Smooth muscle cell (in vitro differentiated cells): Measurements from ENCODE around the gene PEMT. TPM values are rescaled to one million over a fixed set of nuclear protein-coding genes. Genes with fewer than 3 reads are reported as not detected.

Source experiments
- DNase-seq: peaks from one replicate; lab custom pipeline; 2025; ENCODE audit not compliant: unreplicated experiment; lab: John Stamatoyannopoulos, UW
- H2AFZ ChIP-seq: fragments of 200-600 bp; sonication (generic); 2 replicates; pipeline ENCODE4 v1.6.0; 2016; ENCODE audit warnings: antibody characterized with exemption, low read depth, mild to moderate bottlenecking
- H3F3A ChIP-seq: fragments of 200-600 bp; sonication (generic); 2 replicates; pipeline ENCODE4 v1.6.0; 2017; ENCODE audit warnings: antibody characterized with exemption, low read depth
- H3K27ac ChIP-seq: fragments of 200-600 bp; sonication (generic); 2 replicates; pipeline ENCODE4 v1.5.1; 2016; ENCODE audit warnings: low read depth, mild to moderate bottlenecking
- H3K27me3 ChIP-seq: fragments of 200-600 bp; sonication (generic); 2 replicates; pipeline ENCODE4 v1.6.1; 2016; ENCODE audit warnings: low read depth, mild to moderate bottlenecking
- H3K36me3 ChIP-seq: fragments of 200-600 bp; sonication (generic); 2 replicates; pipeline ENCODE4 v1.5.1; 2016; ENCODE audit warnings: low read depth
- H3K4me1 ChIP-seq: fragments of 200-600 bp; sonication (generic); 2 replicates; pipeline ENCODE4 v1.5.1; 2016; ENCODE audit warnings: low read depth
- H3K4me2 ChIP-seq: fragments of 200-600 bp; sonication (generic); 2 replicates; pipeline ENCODE4 v1.6.0; 2016; ENCODE audit warnings: mild to moderate bottlenecking
- H3K4me3 ChIP-seq: fragments of 200-600 bp; sonication (generic); 2 replicates; pipeline ENCODE4 v1.5.1; 2016; ENCODE audit warnings: mild to moderate bottlenecking
- H3K79me2 ChIP-seq: fragments of 200-600 bp; sonication (generic); 2 replicates; pipeline ENCODE4 v1.6.0; 2016; ENCODE audit warnings: low read depth, mild to moderate bottlenecking
- H3K9ac ChIP-seq: fragments of 200-600 bp; sonication (generic); 2 replicates; pipeline ENCODE4 v1.6.0; 2016; ENCODE audit warnings: low read depth
- H3K9me3 ChIP-seq: fragments of 200-600 bp; sonication (generic); replicated peaks from 2 replicates; pipeline ENCODE4 v1.5.1; 2016; ENCODE audit warnings: low read depth
- H4K20me1 ChIP-seq: fragments of 200-600 bp; sonication (generic); 2 replicates; pipeline ENCODE4 v1.6.0; 2016; ENCODE audit warnings: low read depth
- CTCF ChIP-seq: fragments of 200-600 bp; sonication (generic); IDR thresholded peaks from 2 replicates; pipeline ENCODE4 v1.5.1; 2017; ENCODE audit warnings: borderline replicate concordance, mild to moderate bottlenecking, antibody characterized with exemption; ENCODE audit not compliant: insufficient read depth, poor library complexity, severe bottlenecking
- WGBS: methylation state at CpG from one replicate; pipeline ENCODE4 v1.1.7; 2016; ENCODE audit warnings: low lambda C conversion rate; 5-methylcytosine and 5-hydroxymethylcytosine counted together
- polyA plus RNA-seq: library from polyadenylated mRNA; unstranded; fragments of >200 nt; fragmentation: Nextera tagmentation; extraction: Ambion mirVana; gene quantifications from 2 replicates; pipeline ENCODE4 v1.2.1, GENCODE V29; 2016
- total RNA-seq: library from RNA; depleted of rRNA; stranded (reverse); fragments of >200 nt; gene quantifications from 2 replicates; pipeline ENCODE4 v1.2.3, GENCODE V29; 2014

PEMT gene
- total and polyA plus RNA-seq, 2 experiments from 2014 or later, result 43.8 to 69.9 TPM

GRCh38 chr17:17513626-17514025 lies 77.9 kb downstream of the PEMT start:
- H3K4me3 ChIP-seq, result no peak overlapping the region
- WGBS, result 92% methylated on average over 7 of the region's 7 CpGs
- no peak overlapping the region for H3K27ac ChIP-seq
- no peaks in the 10 kb centered on the region for H3F3A ChIP-seq
- DNase-seq, result no peak
- no peak for TF ChIP-seq CTCF
- peaks cover 11% of the 10 kb centered on the region for H3K4me1 ChIP-seq
- no peak overlapping the region for H3K9ac ChIP-seq
- no peaks in the 10 kb centered on the region for H3K27me3 ChIP-seq
- peaks cover 21% of the 10 kb centered on the region for H4K20me1 ChIP-seq
- no peak overlapping the region for H2AFZ ChIP-seq
- H3K4me2 ChIP-seq, result no peak overlapping the region
- no peaks in the 10 kb centered on the region for H3K36me3 ChIP-seq
- no peaks in the 10 kb centered on the region for H3K79me2 ChIP-seq
- no peaks in the 10 kb centered on the region for H3K9me3 ChIP-seq

GRCh38 chr17:17512866-17513265 lies 78.6 kb downstream of the PEMT start:
- Histone ChIP-seq H2AFZ (no peak overlapping the region), H3K79me2 (no peaks in the 10 kb centered on the region), H3K9me3 (no peaks in the 10 kb centered on the region), H4K20me1 (peaks cover 21% of the 10 kb centered on the region), H3K4me1 (peaks cover 11% of the 10 kb centered on the region), H3K27me3 (no peaks in the 10 kb centered on the region), H3K9ac (no peak overlapping the region), H3K27ac (no peak overlapping the region), H3K4me3 (no peak overlapping the region), H3K4me2 (no peak overlapping the region), H3F3A (no peaks in the 10 kb centered on the region), H3K36me3 (no peaks in the 10 kb centered on the region)
- no peak for DNase-seq
- TF ChIP-seq CTCF, result no peak
- 94% methylated on average over 5 of the region's 5 CpGs for WGBS

- no peak overlapping the region for H3K4me2 ChIP-seq
- peaks cover 21% of the 10 kb centered on the region for H4K20me1 ChIP-seq
- no peaks in the 10 kb centered on the region for H3K36me3 ChIP-seq
- DNase-seq, result peak; percentile 8
- H3K79me2 ChIP-seq, result no peaks in the 10 kb centered on the region
- no peaks in the 10 kb centered on the region for H3F3A ChIP-seq
- no peaks in the 10 kb centered on the region for H3K27me3 ChIP-seq
- peaks cover 11% of the 10 kb centered on the region for H3K4me1 ChIP-seq
- no peaks in the 10 kb centered on the region for H3K9me3 ChIP-seq
- H3K27ac ChIP-seq, result no peak overlapping the region
- 73% methylated on average over 29 of the region's 29 CpGs for WGBS
- H3K9ac ChIP-seq, result no peak overlapping the region
- no peak overlapping the region for H3K4me3 ChIP-seq
- TF ChIP-seq CTCF, result no peak
- H2AFZ ChIP-seq, result no peak overlapping the region
Measured at GRCh38 chr17:17511881-17512858, 79.3 kb downstream of the PEMT start.

GRCh38 chr17:17511293-17511741 lies 80.2 kb downstream of the PEMT start:
- no peaks in the 10 kb centered on the region for H3K27me3 ChIP-seq

More at GRCh38 chr17:17511293-17511741, 80.2 kb downstream of the PEMT start:
- Histone ChIP-seq H3F3A (no peaks in the 10 kb centered on the region), H4K20me1 (peaks cover 21% of the 10 kb centered on the region), H3K79me2 (no peaks in the 10 kb centered on the region), H3K4me2 (no peak overlapping the region), H3K36me3 (no peaks in the 10 kb centered on the region), H3K27ac (no peak overlapping the region), H3K9ac (no peak overlapping the region), H3K4me3 (no peak overlapping the region), H3K4me1 (peaks cover 11% of the 10 kb centered on the region), H2AFZ (no peak overlapping the region), H3K9me3 (no peaks in the 10 kb centered on the region)
- no peak for DNase-seq
- no peak for TF ChIP-seq CTCF
- WGBS, result 95% methylated on average over 12 of the region's 12 CpGs
